GM21529 (cell line): ENCODE data around the gene FAM43B.

ENCODE experiments used
- ATAC-seq: cut with Tn5 transposase; IDR thresholded peaks from one replicate; pipeline ENCODE4 v1.9.1; 2021; ENCODE audit not compliant: unreplicated experiment

FAM43B gene

GRCh38 chr1:20551161-20551560 lies 1.2 kb upstream of the FAM43B start:
- no peak for ATAC-seq

DNA sequence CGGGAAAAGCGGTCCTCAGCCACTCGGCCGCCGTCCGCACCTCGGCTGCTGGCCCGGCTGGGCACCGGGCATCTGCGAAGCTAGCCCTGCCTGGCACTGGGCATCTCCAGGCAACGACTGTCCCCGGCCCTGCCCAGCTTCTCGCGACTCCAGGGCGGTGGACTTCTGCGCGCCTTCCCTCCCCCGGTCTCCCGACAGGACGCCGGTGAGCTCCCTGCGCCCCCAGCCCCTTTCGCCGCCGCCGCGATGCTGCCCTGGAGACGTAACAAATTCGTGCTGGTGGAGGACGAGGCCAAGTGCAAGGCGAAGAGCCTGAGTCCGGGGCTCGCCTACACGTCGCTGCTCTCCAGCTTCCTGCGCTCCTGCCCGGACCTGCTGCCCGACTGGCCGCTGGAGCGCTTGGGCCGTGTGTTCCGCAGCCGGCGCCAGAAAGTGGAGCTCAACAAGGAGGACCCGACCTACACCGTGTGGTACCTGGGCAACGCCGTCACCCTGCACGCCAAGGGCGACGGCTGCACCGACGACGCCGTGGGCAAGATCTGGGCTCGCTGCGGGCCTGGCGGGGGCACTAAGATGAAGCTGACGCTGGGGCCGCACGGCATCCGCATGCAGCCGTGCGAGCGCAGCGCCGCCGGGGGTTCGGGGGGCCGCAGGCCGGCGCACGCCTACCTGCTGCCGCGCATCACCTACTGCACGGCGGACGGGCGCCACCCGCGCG lies 514 bp downstream of the FAM43B start:
- no peak for ATAC-seq

DNA sequence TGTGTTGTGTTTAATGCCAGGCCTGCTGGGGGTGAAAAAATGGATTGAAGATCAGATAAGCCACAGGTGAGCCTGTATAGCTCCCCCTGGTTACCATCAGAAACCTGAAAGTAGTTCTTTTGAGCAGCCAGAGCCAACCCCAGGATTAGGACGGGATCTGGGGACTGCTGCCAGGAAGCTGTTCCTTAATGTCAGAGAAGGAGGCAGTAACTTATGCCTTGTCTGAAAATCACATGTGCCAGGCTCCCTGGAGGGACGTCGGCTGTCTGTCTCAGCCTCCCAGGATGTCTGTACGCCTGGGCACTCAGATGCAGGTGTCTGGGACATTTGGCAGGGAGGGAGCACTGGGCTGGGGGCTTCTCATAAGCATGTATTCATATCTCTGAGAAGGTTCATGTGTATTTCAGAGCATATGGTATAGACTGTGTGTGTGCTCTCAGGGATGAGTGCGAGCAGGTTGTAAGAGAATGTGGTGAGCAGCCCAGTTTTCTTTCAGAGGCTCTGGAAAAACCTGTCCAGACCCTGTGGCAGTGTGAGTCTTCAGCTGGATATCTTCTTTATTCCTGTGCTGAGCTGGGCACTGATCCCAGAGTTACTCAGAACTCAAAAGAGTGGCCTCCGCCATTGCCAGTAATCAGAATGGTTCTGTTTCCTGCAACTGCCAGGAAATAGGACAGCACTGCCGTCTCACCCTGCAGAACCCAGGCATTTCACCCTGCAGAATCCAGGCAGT lies 2.8 kb downstream of the FAM43B start:
- no peak for ATAC-seq

GRCh38 chr1:20555758-20556120 lies 3.4 kb downstream of the FAM43B start:
- ATAC-seq = no peak

DNA sequence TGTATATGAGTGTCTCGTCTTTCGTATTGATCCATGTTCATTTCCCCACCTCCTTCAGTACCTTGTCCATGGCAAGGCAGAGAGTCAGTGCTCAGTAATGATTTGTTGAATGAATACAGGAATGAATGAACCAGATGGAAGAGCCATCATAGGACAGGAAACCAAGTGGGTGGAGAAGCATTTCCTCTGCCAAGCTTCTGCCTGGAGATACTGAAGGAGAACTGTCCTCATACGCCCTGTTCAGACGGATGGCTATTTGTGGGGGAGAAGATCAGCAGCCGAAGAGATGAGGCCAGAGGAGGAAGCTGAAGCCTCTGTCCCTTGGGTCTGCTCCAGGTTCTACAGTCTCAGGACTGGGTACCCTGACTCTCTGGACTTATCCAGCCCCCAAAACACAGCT lies 5.8 kb downstream of the FAM43B start:
- no peak for ATAC-seq

GRCh38 chr1:20560966-20561365 lies 8.6 kb downstream of the FAM43B start:
- ATAC-seq = no peak

- ATAC-seq = no peak
Observed at GRCh38 chr1:20565234-20565633, 12.9 kb downstream of the FAM43B start.

- no peak for ATAC-seq
Observed at GRCh38 chr1:20569523-20570098, 17.2 kb downstream of the FAM43B start.

DNA sequence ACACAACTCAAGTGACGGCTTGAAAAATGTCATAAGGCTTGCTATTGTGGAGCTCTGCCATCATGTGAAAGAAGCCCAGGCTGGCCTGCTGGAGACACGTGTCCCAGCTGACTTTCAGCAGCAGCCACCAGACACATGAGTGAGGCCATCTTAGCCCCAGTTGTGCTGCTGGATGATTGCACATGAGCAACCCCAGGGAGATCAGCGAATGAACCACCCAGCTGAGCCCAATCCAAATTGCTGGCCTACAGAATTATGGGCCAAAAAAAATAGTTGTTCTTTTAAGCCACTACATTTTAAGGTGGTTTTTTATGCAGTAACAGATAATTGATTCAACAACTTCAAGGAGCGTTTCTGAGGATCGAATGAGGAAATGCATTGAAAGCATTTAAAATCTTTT lies 19.1 kb downstream of the FAM43B start:
- ATAC-seq = no peak

DNA sequence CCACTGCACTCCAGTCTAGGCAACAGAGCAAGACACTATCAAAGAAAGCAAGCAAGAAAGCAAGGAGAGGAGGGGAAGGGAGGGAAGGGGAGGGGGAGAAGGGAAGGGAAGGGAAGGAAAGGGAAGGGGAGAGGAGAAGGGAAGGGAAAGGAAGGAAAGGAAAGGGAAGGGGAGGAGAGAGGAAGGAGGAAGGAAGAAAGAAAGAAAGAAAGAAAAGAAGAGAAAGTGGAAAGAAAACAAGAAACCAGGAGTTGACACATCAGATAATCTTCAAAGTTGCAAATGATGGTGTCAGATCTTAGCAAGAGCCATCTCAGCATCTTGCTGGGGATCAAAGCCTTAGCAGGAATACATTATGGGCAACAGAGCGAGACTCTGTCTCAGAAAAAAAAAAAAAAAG lies 21.6 kb downstream of the FAM43B start:
- ATAC-seq = no peak

- ATAC-seq = no peak
Observed at GRCh38 chr1:20574686-20575540, 22.5 kb downstream of the FAM43B start.

DNA sequence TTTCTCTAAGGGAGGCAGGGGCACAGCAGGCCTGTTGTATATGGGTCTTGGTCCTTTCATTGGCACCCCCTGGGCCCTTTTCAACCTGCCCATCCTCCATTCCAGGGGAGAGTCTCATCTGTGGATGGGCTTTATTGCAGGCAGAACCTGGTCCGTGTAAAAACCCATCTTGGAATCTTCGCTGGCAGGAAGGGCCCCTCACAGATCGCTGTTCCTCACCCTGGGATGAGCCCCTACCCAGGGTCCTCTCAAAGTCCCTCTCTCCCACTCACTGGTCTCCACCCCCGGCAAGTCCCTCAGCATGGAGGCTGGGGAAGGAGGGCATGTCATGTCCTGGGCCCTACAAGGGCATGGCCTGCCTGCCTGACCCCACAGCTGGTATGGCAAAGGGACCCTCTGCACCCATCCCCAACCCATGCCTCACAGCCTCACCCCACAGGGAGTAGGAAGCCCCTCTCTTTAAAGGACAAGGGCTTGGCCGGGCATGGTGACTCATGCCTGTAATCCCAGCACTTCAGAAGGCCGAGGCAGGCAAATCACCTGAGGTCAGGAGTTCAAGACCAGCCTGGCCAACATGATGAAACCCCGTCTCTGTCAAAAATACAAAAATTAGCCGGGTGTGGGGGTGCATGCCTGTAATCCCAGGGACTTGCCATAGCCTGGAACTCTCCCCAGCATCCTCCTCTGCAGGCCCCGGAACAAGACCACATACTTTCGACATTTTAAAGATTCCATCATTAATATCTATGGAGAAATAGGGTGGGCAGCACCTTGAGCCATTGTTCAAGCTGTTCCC lies 23.4 kb downstream of the FAM43B start:
- ATAC-seq = no peak

- no peak for ATAC-seq
Observed at GRCh38 chr1:20578062-20578461, 25.7 kb downstream of the FAM43B start.

DNA sequence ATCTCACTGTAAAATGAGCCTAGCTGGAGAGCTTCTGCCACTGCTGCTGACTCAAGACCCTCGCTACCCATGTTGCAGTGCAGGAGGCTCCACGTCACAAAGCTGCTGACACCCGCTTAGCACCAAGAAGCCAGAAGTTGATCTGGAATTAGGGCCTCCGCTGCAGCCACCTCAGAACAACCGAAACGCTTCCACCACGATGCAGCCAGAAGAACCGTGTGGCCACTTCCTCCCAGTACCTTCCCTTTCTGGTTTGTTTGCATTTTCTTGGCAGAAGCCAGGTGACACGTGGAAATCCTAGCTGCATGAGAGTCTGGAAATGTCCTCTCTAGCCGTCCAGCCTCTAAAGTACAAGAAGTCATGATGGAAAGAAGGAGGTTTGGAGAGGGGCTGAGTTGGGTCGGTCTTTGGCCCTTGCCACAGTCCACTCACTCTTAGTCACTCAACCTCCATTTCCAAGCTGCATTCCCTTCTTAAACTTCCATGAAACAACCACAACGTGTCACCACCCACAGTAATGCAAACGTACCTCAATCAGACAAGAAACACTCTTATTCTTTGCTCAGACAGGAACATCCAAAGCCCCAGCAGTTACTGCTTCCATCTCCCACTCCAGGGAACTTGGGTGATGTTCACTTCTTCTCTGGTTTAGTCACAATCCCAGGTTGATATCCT lies 26.5 kb downstream of the FAM43B start:
- ATAC-seq = no peak

DNA sequence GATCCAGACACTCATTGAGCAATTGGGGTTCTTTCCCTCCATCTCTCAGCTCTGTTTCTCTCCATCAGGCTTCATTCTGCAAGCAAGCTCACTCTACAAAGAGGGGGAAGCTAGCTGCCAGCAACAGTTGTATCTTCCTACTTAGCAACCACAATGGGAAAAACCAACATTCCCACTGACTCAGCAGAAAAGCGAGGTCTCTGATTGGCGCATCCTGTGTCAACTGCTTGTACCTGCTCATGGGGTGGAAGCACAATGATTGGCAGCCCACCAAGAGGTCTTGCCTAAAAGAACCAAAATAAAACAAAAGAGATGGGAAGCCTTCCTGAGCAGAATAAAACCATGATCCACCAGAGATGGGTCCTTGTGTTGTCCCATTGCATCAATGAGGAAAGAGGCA lies 32.5 kb downstream of the FAM43B start:
- no peak for ATAC-seq

- no peak for ATAC-seq
Observed at GRCh38 chr1:20586953-20587660, 34.7 kb downstream of the FAM43B start.

- no peak for ATAC-seq
Observed at GRCh38 chr1:20587661-20588053, 35.3 kb downstream of the FAM43B start.

GRCh38 chr1:20588634-20589225 lies 36.4 kb downstream of the FAM43B start, which contains the start of gene CDA:
CDA (plus strand) TSS chr1:20589097; CDS start chr1:20589130, 33 bp downstream.
- no peak for ATAC-seq
